DOHH2 (cell line): ENCODE measurements around the gene GFER.

Experiments
- H3F3A ChIP-seq: fragments of 200-600 bp; sonication (generic), shearing (Covaris generic); 2 replicates; pipeline ENCODE4 v1.6.0; 2016; ENCODE audit warnings: antibody characterized with exemption, mild to moderate bottlenecking; ENCODE audit not compliant: control insufficient read depth, insufficient read depth
- H3K27ac ChIP-seq: fragments of 200-600 bp; sonication (generic); 2 replicates; pipeline ENCODE4 v1.5.1; 2014; ENCODE audit warnings: low read depth, mild to moderate bottlenecking, low read length, moderate library complexity
- H3K27me3 ChIP-seq: fragments of 200-600 bp; sonication (generic); 2 replicates; pipeline ENCODE4 v1.6.1; 2014; ENCODE audit warnings: mild to moderate bottlenecking, low read length, mixed read lengths; ENCODE audit not compliant: control insufficient read depth
- H3K36me3 ChIP-seq: fragments of 200-600 bp; sonication (generic); 2 replicates; pipeline ENCODE4 v1.6.1; 2014; ENCODE audit warnings: mild to moderate bottlenecking, low read length, moderate library complexity, mixed read lengths; ENCODE audit not compliant: control insufficient read depth
- H3K4me1 ChIP-seq: fragments of 200-600 bp; sonication (generic); 2 replicates; pipeline ENCODE4 v1.6.1; 2014; ENCODE audit warnings: mild to moderate bottlenecking, low read length, mixed read lengths; ENCODE audit not compliant: control insufficient read depth
- H3K4me2 ChIP-seq: fragments of 200-600 bp; sonication (generic); 2 replicates; pipeline ENCODE4 v1.6.0; 2014; ENCODE audit warnings: mild to moderate bottlenecking, low read length, moderate library complexity
- H3K4me3 ChIP-seq: fragments of 200-600 bp; sonication (generic); 2 replicates; pipeline ENCODE4 v1.5.1; 2014; ENCODE audit warnings: mild to moderate bottlenecking, low read length, mixed read lengths
- H3K79me2 ChIP-seq: fragments of 200-600 bp; sonication (generic); 2 replicates; pipeline ENCODE4 v1.6.1; 2014; ENCODE audit warnings: mild to moderate bottlenecking, low read length, mixed read lengths; ENCODE audit not compliant: control insufficient read depth
- H3K9me2 ChIP-seq: fragments of 200-600 bp; sonication (generic); replicated peaks from 2 replicates; pipeline ENCODE4 v1.6.1; 2014; ENCODE audit warnings: mild to moderate bottlenecking, low read length, mixed read lengths; ENCODE audit not compliant: control insufficient read depth
- H3K9me3 ChIP-seq: fragments of 200-600 bp; sonication (generic); 2 replicates; pipeline ENCODE4 v1.6.1; 2014; ENCODE audit warnings: antibody characterized with exemption, low read length, mixed read lengths; ENCODE audit not compliant: control insufficient read depth, insufficient read depth
- H4K20me1 ChIP-seq: fragments of 200-600 bp; sonication (generic); 2 replicates; pipeline ENCODE4 v1.6.0; 2014; ENCODE audit warnings: low read depth, mild to moderate bottlenecking, antibody characterized with exemption, low read length, moderate library complexity; ENCODE audit not compliant: control insufficient read depth, insufficient read depth
- EZH2phosphoT487 ChIP-seq: fragments of 200-600 bp; sonication (generic); IDR thresholded peaks from 2 replicates; pipeline ENCODE4 v1.6.1; 2017; ENCODE audit warnings: borderline replicate concordance, mild to moderate bottlenecking, antibody characterized with exemption, low read length, moderate library complexity, mixed read lengths
- TF ChIP-seq, protein P1 (sequence below): fragments of 200-600 bp; sonication (generic); IDR thresholded peaks from one replicate; pipeline ENCODE4 v1.5.1; 2014; ENCODE audit warnings: antibody characterized with exemption, mild to moderate bottlenecking, low read depth, low read length; ENCODE audit not compliant: poor library complexity, severe bottlenecking

Gene GFER

DNA sequence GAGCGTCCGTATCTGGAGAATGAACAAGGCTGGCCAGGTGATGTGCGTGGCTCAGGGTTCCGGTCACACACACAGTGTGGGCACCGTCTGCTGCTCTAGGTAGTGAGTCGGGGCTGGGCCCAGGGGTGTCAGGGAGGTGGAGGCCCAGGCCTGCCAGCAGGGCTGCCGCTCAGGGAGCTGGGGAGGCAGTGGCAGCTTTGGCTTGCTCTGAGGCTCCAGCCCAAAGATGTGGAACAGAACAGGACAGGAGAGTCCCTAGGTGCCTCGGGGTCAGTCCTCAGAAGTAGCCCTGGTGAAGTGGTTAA, 7.8 kb upstream of the GFER start:
- H3K79me2 ChIP-seq: peaks cover 33% of the 10 kb centered on the region
- H3K4me3 ChIP-seq: no peak overlapping the region
- TF ChIP-seq EZH2phosphoT487: no peak
- TF ChIP-seq, protein P1, sequence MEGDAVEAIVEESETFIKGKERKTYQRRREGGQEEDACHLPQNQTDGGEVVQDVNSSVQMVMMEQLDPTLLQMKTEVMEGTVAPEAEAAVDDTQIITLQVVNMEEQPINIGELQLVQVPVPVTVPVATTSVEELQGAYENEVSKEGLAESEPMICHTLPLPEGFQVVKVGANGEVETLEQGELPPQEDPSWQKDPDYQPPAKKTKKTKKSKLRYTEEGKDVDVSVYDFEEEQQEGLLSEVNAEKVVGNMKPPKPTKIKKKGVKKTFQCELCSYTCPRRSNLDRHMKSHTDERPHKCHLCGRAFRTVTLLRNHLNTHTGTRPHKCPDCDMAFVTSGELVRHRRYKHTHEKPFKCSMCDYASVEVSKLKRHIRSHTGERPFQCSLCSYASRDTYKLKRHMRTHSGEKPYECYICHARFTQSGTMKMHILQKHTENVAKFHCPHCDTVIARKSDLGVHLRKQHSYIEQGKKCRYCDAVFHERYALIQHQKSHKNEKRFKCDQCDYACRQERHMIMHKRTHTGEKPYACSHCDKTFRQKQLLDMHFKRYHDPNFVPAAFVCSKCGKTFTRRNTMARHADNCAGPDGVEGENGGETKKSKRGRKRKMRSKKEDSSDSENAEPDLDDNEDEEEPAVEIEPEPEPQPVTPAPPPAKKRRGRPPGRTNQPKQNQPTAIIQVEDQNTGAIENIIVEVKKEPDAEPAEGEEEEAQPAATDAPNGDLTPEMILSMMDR: no peak
- H3K36me3 ChIP-seq: peaks cover 60% of the 10 kb centered on the region
- H3K9me3 ChIP-seq: no peaks in the 10 kb centered on the region
- H4K20me1 ChIP-seq: no peaks in the 10 kb centered on the region
- H3K9me2 ChIP-seq: no peaks in the 10 kb centered on the region
- peaks cover 18% of the 10 kb centered on the region for H3K4me1 ChIP-seq
- no peak overlapping the region for H3K4me2 ChIP-seq
- no peak overlapping the region for H3K27ac ChIP-seq
- H3F3A ChIP-seq: peaks cover 2% of the 10 kb centered on the region; the same call in 1 of the 2 replicates
- peaks cover 12% of the 10 kb centered on the region for H3K27me3 ChIP-seq

- TF ChIP-seq EZH2phosphoT487: no peak
- TF ChIP-seq, protein P1: no peak
- Histone ChIP-seq H3K27ac (no peak overlapping the region), H4K20me1 (no peaks in the 10 kb centered on the region), H3K4me2 (no peak overlapping the region), H3K79me2 (peaks cover 24% of the 10 kb centered on the region), H3K4me1 (peaks cover 21% of the 10 kb centered on the region), H3K9me2 (no peaks in the 10 kb centered on the region), H3K27me3 (peaks cover 22% of the 10 kb centered on the region), H3F3A (peaks cover 8% of the 10 kb centered on the region), H3K4me3 (no peak overlapping the region), H3K9me3 (no peaks in the 10 kb centered on the region), H3K36me3 (peaks cover 55% of the 10 kb centered on the region)
Measured at GRCh38 chr16:1976951-1977874, 6.8 kb upstream of the GFER start.

- H3K36me3 ChIP-seq: peaks cover 54% of the 10 kb centered on the region
Measured at GRCh38 chr16:1977875-1978268, 6.1 kb upstream of the GFER start.

More at GRCh38 chr16:1977875-1978268, 6.1 kb upstream of the GFER start:
- Histone ChIP-seq H3K9me3 (no peaks in the 10 kb centered on the region), H3F3A (peaks cover 8% of the 10 kb centered on the region), H3K4me3 (no peak overlapping the region), H3K27ac (no peak overlapping the region), H3K4me1 (peaks cover 16% of the 10 kb centered on the region), H3K9me2 (no peaks in the 10 kb centered on the region), H3K4me2 (no peak overlapping the region), H3K27me3 (peaks cover 29% of the 10 kb centered on the region), H4K20me1 (no peaks in the 10 kb centered on the region), H3K79me2 (peaks cover 18% of the 10 kb centered on the region)
- no peak for TF ChIP-seq EZH2phosphoT487
- TF ChIP-seq, protein P1: no peak
